Spleen (tissue), 11 donors: Measurements from ENCODE around the gene MOB3C. TPM values are rescaled to one million over a fixed set of nuclear protein-coding genes. Genes with fewer than 3 reads are reported as not detected.
A peak's percentile ranks its signal among the peaks of the same experiment; 100 is the strongest.

Source experiments
- DNase-seq: peaks from one replicate; pipeline ENCODE4 v3.0.0-alpha.2; 2020
- H3K27ac ChIP-seq, 8 donors: fragments of 200-600 bp; sonication (generic) in 7 of 8; 1 replicate in 4 of 8; 2 replicates in 4 of 8; pipeline versions ENCODE4 v1.5.0 to v1.8.0; 2016 to 2021; ENCODE audit warnings: inconsistent platforms in 4 of 8, mild to moderate bottlenecking in 4 of 8, moderate library complexity in 1 of 8
- H3K27me3 ChIP-seq, 7 donors: fragments of 200-600 bp; sonication (generic) in 6 of 7; replicated peaks in 1 of 7; 1 replicate in 4 of 7; 2 replicates in 3 of 7; pipeline versions ENCODE4 v1.5.0 to v1.8.0; 2016 to 2021; ENCODE audit warnings: inconsistent platforms in 3 of 7, mild to moderate bottlenecking in 1 of 7
- H3K36me3 ChIP-seq, 6 donors: fragments of 200-600 bp; sonication (generic) in 5 of 6; 1 replicate in 4 of 6; 2 replicates in 2 of 6; pipeline versions ENCODE4 v1.5.0 to v1.8.0; 2016 to 2021; ENCODE audit warnings: inconsistent platforms in 2 of 6
- H3K4me1 ChIP-seq, 6 donors: fragments of 200-600 bp; sonication (generic) in 5 of 6; 1 replicate in 3 of 6; 2 replicates in 3 of 6; pipeline versions ENCODE4 v1.5.0 to v1.8.0; 2016 to 2021; ENCODE audit warnings: inconsistent platforms in 3 of 6
- H3K4me3 ChIP-seq, 8 donors: fragments of 200-600 bp; sonication (generic) in 7 of 8; 1 replicate in 4 of 8; 2 replicates in 4 of 8; pipeline versions ENCODE4 v1.5.0 to v1.8.0; 2016 to 2021; ENCODE audit warnings: inconsistent platforms in 4 of 8, mild to moderate bottlenecking in 4 of 8, moderate library complexity in 2 of 8
- H3K9me3 ChIP-seq, 8 donors: fragments of 200-600 bp; sonication (generic) in 7 of 8; 1 replicate in 4 of 8; 2 replicates in 4 of 8; pipeline versions ENCODE4 v1.5.0 to v1.8.0; 2016 to 2021; ENCODE audit warnings: inconsistent platforms in 4 of 8
- POLR2A ChIP-seq, 3 donors: fragments of 450-650 bp; IDR thresholded peaks; one replicate each; pipeline ENCODE4 v1.5.1; 2017; ENCODE audit warnings: antibody characterized with exemption in 3 of 3, mild to moderate bottlenecking in 1 of 3
- POLR2AphosphoS5 ChIP-seq, 3 donors: sonication (generic); formaldehyde crosslinking; IDR thresholded peaks; one replicate each; pipeline ENCODE4 v1.5.1; 2017; ENCODE audit warnings: antibody characterized with exemption in 3 of 3
- WGBS, 5 donors: extraction: QIAGEN DNeasy Blood & Tissue Kit in 3 of 5; methylation state at CpG; one replicate each; pipeline versions ENCODE4 v1.1.5 to v1.1.7; 2013 to 2018; 5-methylcytosine and 5-hydroxymethylcytosine counted together
- intact Hi-C: fragments of 100-400 bp; cut with DNase I; formaldehyde crosslinking; loops from one replicate; pipeline ENCODE4 v1.15.0; 2023; ENCODE audit warnings: low total_unique reads
- polyA plus RNA-seq, 3 donors: library from polyadenylated mRNA; stranded (reverse); fragments of 200-250 nt; gene quantifications; one replicate each; pipeline ENCODE4 v1.2.1, GENCODE V29; 2013
- total RNA-seq, 7 donors: library from RNA; depleted of rRNA in 3 of 7; stranded (reverse); fragments of >200 nt in 3 of 7; fragmentation: NEBNext Ultra II Directional in 4 of 7; extraction: Animal tissue kit (Norgen Biotek cat#: 25700) in 4 of 7; gene quantifications; one replicate each; pipeline versions ENCODE4 v1.1.0 to v1.2.1, GENCODE V29; 2016 to 2021
- TF ChIP-seq, protein P1 (sequence below), 11 experiments: fragments of 200-600 bp in 7 of 11; fragments of 450-650 bp in 4 of 11; sonication (generic) in 4 of 11; IDR thresholded peaks in 8 of 11; conservative IDR thresholded peaks in 3 of 11; 1 replicate in 7 of 11; 2 replicates in 4 of 11; pipeline versions ENCODE4 v1.4.0 to v1.8.0; 2016 to 2021; ENCODE audit warnings: antibody characterized with exemption in 11 of 11, inconsistent platforms in 4 of 11, mild to moderate bottlenecking in 1 of 11
- donor health status: healthy with polysubstance abuse.
- donor health status: DM: no; HTN: no; CAD: no; lungs with moderate emphysema.
- donor health status: DM: no; HTN: no; CAD: no.
- donor health status: Bipolar disorder and iron deficiency.
- donor health status: healthy.
- donor health status: DM: no; HTN: no; CAD: no.
- donor health status: DM: yes; HTN: yes; CAD: no.

Gene MOB3C
- total and polyA plus RNA-seq, 10 donors = 8.2 to 27.5 (median 21.1) TPM

DNA sequence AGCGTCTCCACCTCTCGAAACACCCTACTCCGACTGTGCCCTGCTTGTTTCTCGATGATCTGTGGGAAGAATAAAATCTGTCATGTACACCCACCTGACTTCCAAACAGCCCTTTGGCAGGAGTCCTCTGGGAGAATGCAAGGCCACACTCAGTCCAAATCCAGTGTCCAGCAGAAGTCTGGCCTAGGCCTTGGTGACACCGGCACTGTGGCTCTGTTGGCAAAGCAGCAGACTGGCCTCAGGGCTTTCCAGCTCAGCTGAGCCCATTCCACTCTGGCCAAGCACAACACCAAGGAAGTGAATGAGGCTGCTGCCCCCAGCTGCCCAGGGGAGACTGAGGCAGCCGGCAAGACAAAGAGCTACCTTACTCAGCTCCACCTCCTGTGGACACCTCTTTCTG is 40.0 kb downstream of the MOB3C start:
- Histone ChIP-seq H3K4me1 (peaks cover 0 to 32% (median 12%) of the 10 kb centered on the region in 6 donors), H3K4me3 (no peak overlapping the region), H3K36me3 (peaks cover 0 to 100% (median 66%) of the 10 kb centered on the region in 6 donors), H3K27me3 (no peaks in the 10 kb centered on the region), H3K9me3 (no peaks in the 10 kb centered on the region), H3K27ac (no peak overlapping the region)
- TF ChIP-seq POLR2A (IDR thresholded peaks at IDR 0.05) (no peak), POLR2AphosphoS5 (IDR thresholded peaks at IDR 0.05) (peak in 1 of 3 donors; percentile 23)
- TF ChIP-seq, protein P1, sequence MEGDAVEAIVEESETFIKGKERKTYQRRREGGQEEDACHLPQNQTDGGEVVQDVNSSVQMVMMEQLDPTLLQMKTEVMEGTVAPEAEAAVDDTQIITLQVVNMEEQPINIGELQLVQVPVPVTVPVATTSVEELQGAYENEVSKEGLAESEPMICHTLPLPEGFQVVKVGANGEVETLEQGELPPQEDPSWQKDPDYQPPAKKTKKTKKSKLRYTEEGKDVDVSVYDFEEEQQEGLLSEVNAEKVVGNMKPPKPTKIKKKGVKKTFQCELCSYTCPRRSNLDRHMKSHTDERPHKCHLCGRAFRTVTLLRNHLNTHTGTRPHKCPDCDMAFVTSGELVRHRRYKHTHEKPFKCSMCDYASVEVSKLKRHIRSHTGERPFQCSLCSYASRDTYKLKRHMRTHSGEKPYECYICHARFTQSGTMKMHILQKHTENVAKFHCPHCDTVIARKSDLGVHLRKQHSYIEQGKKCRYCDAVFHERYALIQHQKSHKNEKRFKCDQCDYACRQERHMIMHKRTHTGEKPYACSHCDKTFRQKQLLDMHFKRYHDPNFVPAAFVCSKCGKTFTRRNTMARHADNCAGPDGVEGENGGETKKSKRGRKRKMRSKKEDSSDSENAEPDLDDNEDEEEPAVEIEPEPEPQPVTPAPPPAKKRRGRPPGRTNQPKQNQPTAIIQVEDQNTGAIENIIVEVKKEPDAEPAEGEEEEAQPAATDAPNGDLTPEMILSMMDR (IDR thresholded peaks at IDR 0.05 in 8 of 11, conservative IDR thresholded peaks at IDR 0.05 in 3 of 11) = no peak
- intact Hi-C loops = no loop called here
- WGBS, 5 donors = 79 to 96% (median 89%) methylated on average over 6 of the region's 6 CpGs
- DNase-seq = no peak

DNA sequence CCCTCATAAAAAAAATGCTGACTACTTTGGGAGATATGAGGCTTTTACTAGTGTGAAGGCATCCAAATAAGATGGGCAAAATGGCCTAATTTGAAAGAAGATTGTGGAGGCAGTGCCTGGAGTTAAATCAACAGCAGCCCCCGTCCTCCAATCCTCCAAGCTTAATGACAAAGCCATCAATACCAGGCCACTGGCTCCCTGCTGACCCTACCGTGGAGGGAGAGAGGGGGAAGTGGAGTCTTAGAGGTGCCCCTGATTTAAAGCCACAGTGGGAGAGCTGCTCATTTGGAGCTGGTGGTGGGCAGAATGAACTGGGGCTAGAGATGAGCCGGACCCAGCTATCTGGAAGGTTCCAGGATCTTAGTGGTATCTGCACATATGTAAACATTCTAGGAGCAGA is 40.8 kb downstream of the MOB3C start:
- intact Hi-C loops = no loop called here
- peaks cover 0 to 23% (median 6%) of the 10 kb centered on the region in 6 donors for H3K4me1 ChIP-seq
- peaks cover 0 to 100% (median 69%) of the 10 kb centered on the region in 6 donors for H3K36me3 ChIP-seq

DNA sequence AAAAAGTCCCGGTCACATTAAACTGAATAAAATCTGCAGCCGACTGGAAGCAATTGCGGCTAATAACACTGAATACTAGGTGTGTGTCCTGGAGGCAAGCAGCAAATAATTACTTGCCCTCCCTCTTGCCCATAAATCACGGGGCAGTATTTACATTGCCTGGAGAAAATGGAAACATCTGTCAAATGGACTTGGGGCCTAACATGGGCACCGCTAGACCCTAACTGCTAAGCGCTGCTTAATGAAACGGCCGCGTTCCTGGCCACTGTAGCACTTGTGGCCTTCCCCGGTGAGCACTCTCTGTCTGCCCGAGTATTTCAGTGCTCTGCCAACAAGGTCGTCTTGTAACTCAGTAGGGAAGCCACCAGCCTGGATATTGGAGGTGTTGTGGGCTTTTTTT is 41.3 kb downstream of the MOB3C start:
- no peak overlapping the region for H3K27ac ChIP-seq
- TF ChIP-seq POLR2A (IDR thresholded peaks at IDR 0.05) = no peak
- TF ChIP-seq POLR2AphosphoS5 (IDR thresholded peaks at IDR 0.05) = no peak
- TF ChIP-seq, protein P1 (IDR thresholded peaks at IDR 0.05 in 8 of 11, conservative IDR thresholded peaks at IDR 0.05 in 3 of 11) = no peak
- H3K27me3 ChIP-seq = no peaks in the 10 kb centered on the region
- DNase-seq = no peak
- H3K4me1 ChIP-seq = peaks cover 0 to 19% (median 3%) of the 10 kb centered on the region in 6 donors
- intact Hi-C loops = no loop called here
- peaks cover 0 to 100% (median 69%) of the 10 kb centered on the region in 6 donors for H3K36me3 ChIP-seq
- no peaks in the 10 kb centered on the region for H3K9me3 ChIP-seq
- WGBS, 5 donors = 86 to 93% (median 89%) methylated on average over 12 of the region's 12 CpGs
- H3K4me3 ChIP-seq = no peak overlapping the region

More for the DNA sequence above, 40.8 kb downstream of the MOB3C start:
- Histone ChIP-seq H3K4me3 (no peak overlapping the region), H3K27me3 (no peaks in the 10 kb centered on the region), H3K27ac (no peak overlapping the region), H3K9me3 (no peaks in the 10 kb centered on the region)
- TF ChIP-seq, protein P1 (IDR thresholded peaks at IDR 0.05 in 8 of 11, conservative IDR thresholded peaks at IDR 0.05 in 3 of 11) = no peak
- TF ChIP-seq POLR2A (IDR thresholded peaks at IDR 0.05) (no peak), POLR2AphosphoS5 (IDR thresholded peaks at IDR 0.05) (no peak)
- WGBS, 5 donors = 74 to 89% (median 83%) methylated on average over 3 of the region's 3 CpGs
- DNase-seq = no peak

DNA sequence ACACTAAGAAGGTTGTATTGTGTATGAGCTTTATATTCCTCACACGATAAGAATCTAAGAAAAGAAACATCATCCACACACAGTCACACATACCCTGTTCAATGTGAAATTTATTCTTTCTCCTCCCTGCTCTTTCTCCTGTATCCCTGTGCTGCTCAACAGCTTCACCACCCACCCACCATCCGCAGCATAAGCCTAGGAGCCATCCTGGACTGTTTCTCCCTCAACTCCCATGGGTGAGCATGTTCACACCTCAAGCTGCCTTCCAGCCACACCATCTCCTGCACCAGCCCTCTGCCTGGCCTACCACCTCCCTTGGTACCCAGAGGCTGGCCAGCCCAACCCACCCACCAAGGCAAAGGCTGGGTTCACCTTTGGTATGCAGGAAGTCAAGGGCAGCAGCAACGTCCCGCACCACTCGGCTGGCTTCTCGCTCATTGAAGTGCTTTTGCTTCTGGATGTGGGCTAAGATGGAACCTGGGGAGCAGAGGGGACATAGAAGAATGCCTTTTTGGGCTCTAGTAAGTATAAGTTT is 44.9 kb downstream of the MOB3C start:
- Histone ChIP-seq H3K4me1 (no peaks in the 10 kb centered on the region), H3K36me3 (peaks cover 0 to 100% (median 65%) of the 10 kb centered on the region in 6 donors), H3K27ac (no peak overlapping the region), H3K4me3 (no peak overlapping the region), H3K9me3 (no peaks in the 10 kb centered on the region), H3K27me3 (no peaks in the 10 kb centered on the region)
- peak in 1 of 3 donors; percentile 50 for TF ChIP-seq POLR2AphosphoS5 (IDR thresholded peaks at IDR 0.05)
- TF ChIP-seq, protein P1 (IDR thresholded peaks at IDR 0.05 in 8 of 11, conservative IDR thresholded peaks at IDR 0.05 in 3 of 11) = no peak
- intact Hi-C loops = no loop called here
- no peak for DNase-seq
- 92 to 97% (median 94%) methylated on average over 4 to 6 of the region's 6 CpGs for WGBS, 5 donors
